Esophagus muscularis mucosa (tissue), 3 donors: ENCODE measurements around the gene PLXNA1.

Source experiments
- CTCF ChIP-seq, 3 experiments: fragments of 200-600 bp in 2 of 3; fragments of 450-650 bp in 1 of 3; sonication (generic) in 2 of 3; IDR thresholded peaks; one replicate each; pipeline ENCODE4 v1.5.1; 2017 to 2019; ENCODE audit warnings: antibody characterized with exemption in 3 of 3, mild to moderate bottlenecking in 2 of 3, moderate library complexity in 1 of 3
- POLR2A ChIP-seq: fragments of 450-650 bp; IDR thresholded peaks from one replicate; pipeline ENCODE4 v1.6.1; 2017; ENCODE audit warnings: antibody characterized with exemption, moderate library complexity, mild to moderate bottlenecking, low read depth

GRCh38 chr3:127013758-127014535 is 31.0 kb downstream of the PLXNA1 start:
- TF ChIP-seq CTCF (IDR thresholded peaks at IDR 0.05) (no peak), POLR2A (no peak)
